ENCODE data around the gene PICK1.
A peak's percentile ranks its signal among the peaks of the same experiment; 100 is the strongest.

PICK1 gene

DNA sequence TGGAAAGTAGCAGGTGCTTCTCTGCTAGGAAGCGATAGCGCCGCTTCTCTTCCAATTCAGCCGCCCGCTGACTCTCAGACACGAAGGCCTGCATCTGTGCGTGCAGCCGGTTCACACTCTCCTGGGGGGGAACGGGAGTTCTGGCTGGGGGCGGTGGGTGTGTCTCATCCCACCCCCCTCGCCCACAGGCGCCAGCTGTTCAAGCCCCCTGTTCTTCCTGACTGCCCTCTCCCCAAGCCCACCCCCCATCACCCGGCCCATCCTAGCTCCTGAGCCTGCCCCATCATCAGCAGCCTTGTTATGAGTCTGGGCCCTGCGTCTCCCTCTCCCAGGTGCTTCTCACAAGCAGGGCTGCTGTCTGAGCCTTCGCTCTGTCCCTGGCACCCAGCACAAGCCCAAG lies 39.9 kb downstream of the PICK1 start:
- H3K27me3 ChIP-seq (ENCODE audit: insufficient read depth, low read length), result no peaks in the 10 kb centered on the region
- H3K36me3 ChIP-seq (ENCODE audit: insufficient read depth, low read depth, low read length), result no peaks in the 10 kb centered on the region
- peak overlapping the region; percentile 56; the same call in 1 of the 2 replicates for H3K9ac ChIP-seq (ENCODE audit: low read depth, low read length)
- peak overlapping the region; percentile 53 for H3K27ac ChIP-seq (ENCODE audit: low read length)
- H3K9me3 ChIP-seq (ENCODE audit: insufficient read depth, low read depth, low read length), result no peaks in the 10 kb centered on the region
- H3K4me3 ChIP-seq (ENCODE audit: low read length), result peak overlapping the region; percentile 58; the same call in 1 of the 2 replicates
- no peaks in the 10 kb centered on the region; the same call in 1 of the 2 replicates for H3K4me1 ChIP-seq (ENCODE audit: insufficient read depth, low read length)

DNA sequence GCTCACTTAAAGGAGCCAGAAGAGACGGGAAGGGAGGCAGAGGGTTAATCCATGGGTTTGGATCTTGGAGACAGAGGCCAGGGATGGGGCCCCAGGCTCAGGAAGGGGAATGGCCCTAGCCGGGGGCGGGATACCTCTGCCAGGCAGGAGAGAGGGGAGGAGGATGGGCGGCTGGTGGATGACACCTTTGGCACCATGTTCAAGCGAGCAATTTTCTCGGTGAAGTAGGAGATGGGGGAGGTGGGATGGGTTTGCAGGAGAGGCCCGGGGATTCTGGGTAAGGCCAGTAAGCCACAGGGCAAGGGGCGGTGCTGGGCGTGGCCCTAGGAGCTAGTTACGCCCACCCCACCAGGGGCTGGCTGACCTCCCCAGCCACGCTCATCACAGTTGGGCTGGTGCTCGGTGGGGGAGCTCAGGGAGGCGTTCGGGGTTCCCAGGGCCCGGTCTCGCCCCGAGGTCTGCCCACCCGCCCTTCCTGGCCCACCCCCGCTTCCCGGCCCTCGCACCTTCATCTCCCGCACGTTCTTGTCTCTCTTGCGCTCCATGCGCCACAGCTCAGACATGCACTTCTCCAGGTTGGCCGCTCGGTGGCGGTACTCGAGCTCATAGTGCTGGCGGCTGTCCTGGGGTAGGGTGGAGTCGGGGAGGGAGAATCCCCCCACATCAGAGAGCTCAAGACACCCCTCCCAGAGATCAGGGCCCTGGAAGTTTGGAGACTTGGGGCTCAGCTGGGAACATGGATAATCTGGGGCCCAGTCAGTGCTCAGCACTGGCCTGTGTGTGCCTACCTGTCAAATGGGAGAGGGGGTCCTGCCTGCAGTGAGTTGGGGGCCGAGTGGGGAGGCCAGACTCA lies 40.6 kb downstream of the PICK1 start:
- Histone ChIP-seq H3K9ac (ENCODE audit: low read depth, low read length) (peak overlapping the region; percentile 56; the same call in 1 of the 2 replicates), H3K9me3 (ENCODE audit: insufficient read depth, low read depth, low read length) (no peaks in the 10 kb centered on the region), H3K36me3 (ENCODE audit: insufficient read depth, low read depth, low read length) (no peaks in the 10 kb centered on the region), H3K27ac (ENCODE audit: low read length) (peak overlapping the region; percentile 53), H3K4me1 (ENCODE audit: insufficient read depth, low read length) (no peaks in the 10 kb centered on the region; the same call in 1 of the 2 replicates), H3K27me3 (ENCODE audit: insufficient read depth, low read length) (no peaks in the 10 kb centered on the region), H3K4me3 (ENCODE audit: low read length) (peak overlapping the region; percentile 58; the same call in 1 of the 2 replicates)

DNA sequence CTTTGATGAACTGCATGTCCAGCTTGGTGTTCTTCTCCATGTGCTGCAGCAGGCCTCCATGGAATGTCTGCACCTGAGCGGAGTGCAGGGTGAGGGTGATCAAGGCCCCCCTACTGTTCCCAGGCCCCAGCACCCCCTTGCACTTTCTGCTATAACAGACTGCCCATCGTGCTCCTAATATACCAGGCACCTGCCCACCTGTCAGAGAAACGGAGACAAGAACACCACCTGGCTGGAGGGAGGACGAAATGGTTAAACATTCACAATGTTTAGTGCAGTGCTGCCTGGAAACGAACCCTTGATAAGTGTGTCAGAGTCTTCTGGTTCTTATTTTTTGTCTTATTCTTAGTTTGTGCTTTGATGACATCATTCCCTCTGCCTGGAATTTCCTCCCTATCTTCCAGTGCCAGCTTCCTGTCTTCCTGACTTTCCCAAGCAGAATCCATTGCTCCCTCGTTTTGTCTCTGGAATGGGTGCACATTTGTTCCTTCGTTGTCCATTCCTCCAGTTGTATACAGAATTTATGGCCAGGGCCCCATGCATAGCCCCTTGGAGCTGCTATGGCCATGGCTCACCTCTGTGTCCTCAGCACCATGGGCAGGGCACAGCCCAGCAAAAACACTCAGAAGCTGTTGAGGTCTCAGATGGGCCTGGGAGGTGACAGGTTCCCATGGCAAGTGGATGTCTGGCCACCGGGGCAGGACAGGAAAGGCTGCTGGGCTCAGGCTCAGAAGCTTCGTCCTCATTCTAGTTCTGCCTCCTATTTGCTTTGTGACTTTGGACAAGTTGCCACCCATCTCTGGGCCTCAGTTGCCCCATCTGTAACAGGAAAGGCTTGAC lies 41.4 kb downstream of the PICK1 start:
- Histone ChIP-seq H3K9me3 (ENCODE audit: insufficient read depth, low read depth, low read length) (no peaks in the 10 kb centered on the region), H3K9ac (ENCODE audit: low read depth, low read length) (no peak overlapping the region), H3K27ac (ENCODE audit: low read length) (no peak overlapping the region), H3K27me3 (ENCODE audit: insufficient read depth, low read length) (no peaks in the 10 kb centered on the region), H3K36me3 (ENCODE audit: insufficient read depth, low read depth, low read length) (no peaks in the 10 kb centered on the region), H3K4me1 (ENCODE audit: insufficient read depth, low read length) (no peaks in the 10 kb centered on the region; the same call in 1 of the 2 replicates), H3K4me3 (ENCODE audit: low read length) (no peak overlapping the region; the same call in 1 of the 2 replicates)

DNA sequence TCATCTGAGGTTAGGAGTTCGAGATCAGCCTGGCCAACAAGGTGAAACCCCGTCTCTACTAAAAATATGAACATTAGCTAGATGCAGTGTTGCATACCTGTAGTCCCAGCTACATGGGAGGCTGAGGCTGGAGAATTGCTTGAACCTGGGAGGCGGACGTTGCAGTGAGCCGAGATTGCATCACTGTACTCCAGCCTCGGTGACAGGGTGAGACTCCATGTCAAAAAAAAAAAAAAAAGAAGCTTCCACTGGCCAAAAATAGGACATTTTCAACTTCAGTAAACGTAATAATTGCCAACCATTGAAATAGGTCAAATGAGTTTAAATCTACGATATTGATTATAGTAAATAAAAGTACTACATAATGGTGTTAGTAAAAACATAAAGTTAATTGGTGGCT lies 46.4 kb downstream of the PICK1 start:
- Histone ChIP-seq H3K4me3 (ENCODE audit: low read length) (no peak overlapping the region), H3K9ac (ENCODE audit: low read depth, low read length) (no peak overlapping the region), H3K27me3 (ENCODE audit: insufficient read depth, low read length) (no peaks in the 10 kb centered on the region), H3K36me3 (ENCODE audit: insufficient read depth, low read depth, low read length) (no peaks in the 10 kb centered on the region), H3K9me3 (ENCODE audit: insufficient read depth, low read depth, low read length) (no peaks in the 10 kb centered on the region), H3K4me1 (ENCODE audit: insufficient read depth, low read length) (no peaks in the 10 kb centered on the region), H3K27ac (ENCODE audit: low read length) (no peak overlapping the region)

DNA sequence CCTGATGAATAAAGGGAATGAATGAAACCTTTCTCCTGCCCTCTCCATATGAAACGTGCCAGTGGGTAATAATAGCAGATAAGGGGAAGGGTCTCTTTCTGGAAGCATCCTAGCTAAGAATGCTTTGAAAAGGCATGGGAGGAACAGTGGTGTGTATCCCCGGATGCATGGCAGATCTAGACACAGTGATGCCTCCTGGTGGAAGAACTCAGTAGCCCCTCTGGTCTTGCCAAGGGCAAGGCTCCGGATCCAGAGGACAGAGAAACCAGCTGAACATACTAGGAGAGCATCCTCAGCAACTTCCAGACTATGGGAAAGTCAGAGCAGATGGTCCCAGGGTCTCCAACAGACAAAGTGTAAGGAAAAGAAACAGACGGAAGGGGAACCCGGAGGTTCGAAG lies 46.9 kb downstream of the PICK1 start:
- Histone ChIP-seq H3K4me1 (ENCODE audit: insufficient read depth, low read length) (no peaks in the 10 kb centered on the region), H3K4me3 (ENCODE audit: low read length) (no peak overlapping the region), H3K36me3 (ENCODE audit: insufficient read depth, low read depth, low read length) (no peaks in the 10 kb centered on the region), H3K27ac (ENCODE audit: low read length) (no peak overlapping the region), H3K9me3 (ENCODE audit: insufficient read depth, low read depth, low read length) (no peaks in the 10 kb centered on the region), H3K27me3 (ENCODE audit: insufficient read depth, low read length) (no peaks in the 10 kb centered on the region), H3K9ac (ENCODE audit: low read depth, low read length) (no peak overlapping the region)

DNA sequence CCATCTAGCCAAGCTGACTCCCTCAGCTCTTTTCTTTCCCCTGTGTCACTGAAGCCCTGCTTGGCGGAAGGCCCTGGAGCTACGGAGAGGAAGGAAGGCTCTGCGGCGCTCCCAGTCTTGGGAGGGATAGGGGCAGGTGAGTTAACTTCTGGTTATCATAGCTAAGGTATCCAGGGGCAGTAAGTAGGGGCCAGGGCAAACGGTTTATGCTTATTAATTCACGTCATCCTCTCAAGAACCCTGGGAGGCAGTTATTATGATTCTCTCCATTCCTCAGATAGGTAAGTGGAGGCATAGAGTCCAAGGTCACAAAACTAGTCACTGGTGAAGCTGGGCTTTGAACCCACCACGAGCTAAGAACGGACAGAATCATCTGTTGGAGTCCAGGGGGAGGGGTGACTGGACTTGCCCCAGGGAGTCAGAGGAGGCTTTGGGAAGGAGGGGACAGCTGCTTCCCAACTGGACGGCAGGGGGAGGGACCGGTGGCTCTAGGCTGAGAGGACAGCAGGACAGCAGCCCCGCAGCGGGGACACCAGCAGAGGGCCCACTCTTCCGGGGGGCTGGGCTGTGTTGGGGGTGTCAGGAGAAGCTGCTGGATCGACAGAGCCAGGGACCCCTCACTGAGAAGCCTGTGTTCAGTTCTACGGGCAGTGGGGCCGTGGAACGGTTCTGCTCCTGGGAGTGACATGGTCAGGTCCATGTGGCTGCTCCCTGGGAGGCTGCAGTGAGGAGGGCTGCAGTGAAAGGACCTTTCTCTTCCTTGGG lies 49.8 kb downstream of the PICK1 start:
- Histone ChIP-seq H3K9me3 (ENCODE audit: insufficient read depth, low read depth, low read length) (no peaks in the 10 kb centered on the region), H3K4me1 (ENCODE audit: insufficient read depth, low read length) (no peaks in the 10 kb centered on the region), H3K4me3 (ENCODE audit: low read length) (no peak overlapping the region), H3K36me3 (ENCODE audit: insufficient read depth, low read depth, low read length) (no peaks in the 10 kb centered on the region), H3K9ac (ENCODE audit: low read depth, low read length) (no peak overlapping the region), H3K27ac (ENCODE audit: low read length) (no peak overlapping the region), H3K27me3 (ENCODE audit: insufficient read depth, low read length) (peaks cover 4% of the 10 kb centered on the region)

DNA sequence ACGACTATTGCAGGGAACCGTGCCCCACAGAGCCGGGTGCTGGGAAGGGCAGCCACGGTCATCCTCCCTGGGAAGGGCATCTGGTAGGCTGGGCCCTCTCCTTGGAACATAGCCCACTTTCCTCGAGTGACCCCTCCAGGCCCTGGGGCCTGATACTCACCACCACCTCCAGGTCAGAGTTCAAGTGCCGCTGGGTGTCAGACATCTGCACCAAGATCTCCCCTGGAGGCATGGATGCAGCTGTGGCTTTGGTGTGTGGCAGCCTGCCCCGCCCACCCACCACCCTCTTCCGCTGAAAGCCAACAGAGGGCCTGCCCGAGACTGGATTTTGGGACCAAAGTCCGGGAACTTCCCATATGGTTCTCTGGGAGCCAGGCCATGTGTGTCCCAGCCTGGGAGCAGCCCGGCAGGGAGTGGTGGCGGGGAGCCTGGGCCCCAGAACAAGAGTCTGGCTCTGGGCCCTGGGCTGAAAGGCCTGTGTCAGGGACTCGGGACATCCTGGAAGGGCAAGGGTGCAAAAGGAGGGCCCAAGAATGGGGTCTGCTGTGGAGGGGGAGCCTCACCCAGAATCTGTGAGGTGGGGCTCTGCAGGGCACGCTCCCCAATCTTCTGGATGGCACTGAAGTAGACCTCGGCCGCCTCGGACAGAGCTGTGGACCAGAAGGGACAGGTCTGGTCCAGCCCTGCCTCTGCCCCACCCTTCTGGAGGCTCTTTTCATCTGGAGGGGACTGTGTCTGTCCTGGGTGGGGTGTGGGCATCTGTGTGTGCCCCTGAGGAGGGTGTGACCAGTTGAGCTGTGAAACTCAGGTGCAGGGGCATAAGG lies 50.7 kb downstream of the PICK1 start:
- no peaks in the 10 kb centered on the region for H3K9me3 ChIP-seq (ENCODE audit: insufficient read depth, low read depth, low read length)
- no peak overlapping the region for H3K27ac ChIP-seq (ENCODE audit: low read length)
- H3K9ac ChIP-seq (ENCODE audit: low read depth, low read length), result no peak overlapping the region
- H3K4me1 ChIP-seq (ENCODE audit: insufficient read depth, low read length), result no peaks in the 10 kb centered on the region
- H3K36me3 ChIP-seq (ENCODE audit: insufficient read depth, low read depth, low read length), result no peaks in the 10 kb centered on the region
- no peak overlapping the region for H3K4me3 ChIP-seq (ENCODE audit: low read length)
- peaks cover 4% of the 10 kb centered on the region for H3K27me3 ChIP-seq (ENCODE audit: insufficient read depth, low read length)

DNA sequence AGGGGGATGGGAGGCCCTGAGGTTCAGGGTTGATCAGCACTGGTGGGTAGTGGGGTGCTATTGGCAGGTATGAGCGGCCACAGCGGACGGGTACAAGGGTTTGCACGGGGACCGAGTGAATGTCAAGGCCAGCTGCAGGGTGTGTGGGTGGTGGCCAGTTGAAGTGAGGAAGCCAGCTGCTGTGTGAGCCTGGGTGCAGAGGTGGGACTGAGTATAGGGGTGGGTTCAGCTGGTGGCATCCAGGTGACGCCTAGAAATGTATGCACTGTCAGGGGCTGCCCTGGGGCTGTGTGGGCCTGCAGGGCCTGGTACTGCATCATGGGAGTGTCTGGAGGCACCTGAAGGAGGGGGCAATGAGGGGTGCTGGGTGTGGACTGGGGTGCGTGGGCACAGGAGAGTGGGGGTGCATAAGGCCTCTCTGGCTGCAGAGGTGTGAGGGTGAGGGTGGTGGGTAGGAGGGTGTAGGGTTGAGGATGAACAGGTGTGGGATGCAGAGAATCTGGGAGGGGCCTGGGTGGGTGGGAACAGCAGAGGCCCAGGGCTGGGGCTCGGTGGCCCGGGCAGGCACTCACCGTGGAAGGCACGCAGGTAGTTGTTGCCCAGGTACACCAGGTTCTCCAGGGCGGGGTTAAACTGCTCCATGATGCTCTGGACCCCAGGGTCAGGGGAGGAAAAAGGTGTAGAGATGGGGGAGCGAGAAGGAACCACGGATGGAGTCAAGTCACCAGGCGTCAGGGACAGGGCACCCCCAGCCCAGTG lies 51.5 kb downstream of the PICK1 start:
- Histone ChIP-seq H3K27me3 (ENCODE audit: insufficient read depth, low read length) (peaks cover 4% of the 10 kb centered on the region), H3K4me3 (ENCODE audit: low read length) (no peak overlapping the region), H3K9ac (ENCODE audit: low read depth, low read length) (no peak overlapping the region), H3K27ac (ENCODE audit: low read length) (no peak overlapping the region), H3K36me3 (ENCODE audit: insufficient read depth, low read depth, low read length) (no peaks in the 10 kb centered on the region), H3K4me1 (ENCODE audit: insufficient read depth, low read length) (no peaks in the 10 kb centered on the region), H3K9me3 (ENCODE audit: insufficient read depth, low read depth, low read length) (no peaks in the 10 kb centered on the region)

DNA sequence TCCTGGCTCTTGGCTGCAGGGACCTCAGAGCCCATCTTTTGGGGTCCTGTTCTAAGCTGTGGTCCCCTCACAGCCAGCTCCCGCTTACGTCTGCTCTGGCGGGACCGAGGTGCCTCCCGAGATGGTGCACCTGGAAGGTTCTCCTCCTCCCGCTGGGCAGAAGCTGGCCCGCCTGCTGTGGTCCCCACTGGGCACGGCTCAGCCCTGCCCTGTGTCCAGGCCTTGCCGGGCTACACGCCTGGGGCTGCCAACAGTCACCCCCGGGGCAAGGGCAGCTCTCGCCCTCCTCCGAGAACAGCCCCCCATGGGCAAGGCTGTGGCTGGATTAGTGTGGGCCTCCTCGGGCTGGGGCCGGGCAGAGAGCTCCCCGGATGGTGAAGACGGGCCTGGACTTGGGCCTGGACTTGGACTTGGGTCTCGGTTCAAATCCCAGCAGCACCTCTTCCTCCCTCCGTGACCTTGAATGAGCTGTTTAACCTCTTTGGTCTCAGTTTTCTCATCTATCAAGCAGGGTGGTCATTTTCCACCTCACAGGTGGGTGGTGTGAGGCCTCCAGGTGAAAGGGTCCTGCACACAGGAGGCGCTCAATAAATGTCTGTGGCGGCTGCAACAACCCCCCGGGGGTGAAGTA lies 52.3 kb downstream of the PICK1 start:
- H3K27ac ChIP-seq (ENCODE audit: low read length), result no peak overlapping the region
- H3K4me1 ChIP-seq (ENCODE audit: insufficient read depth, low read length), result no peaks in the 10 kb centered on the region
- H3K9ac ChIP-seq (ENCODE audit: low read depth, low read length), result no peak overlapping the region
- no peaks in the 10 kb centered on the region for H3K36me3 ChIP-seq (ENCODE audit: insufficient read depth, low read depth, low read length)
- H3K27me3 ChIP-seq (ENCODE audit: insufficient read depth, low read length), result peaks cover 4% of the 10 kb centered on the region
- no peaks in the 10 kb centered on the region for H3K9me3 ChIP-seq (ENCODE audit: insufficient read depth, low read depth, low read length)
- no peak overlapping the region for H3K4me3 ChIP-seq (ENCODE audit: low read length)
